Measurements from ENCODE around the gene CPNE4.

Gene CPNE4

GRCh38 chr3:131811481-131811880 lies 223.3 kb downstream of the CPNE4 start:
- CTCF ChIA-PET = no interaction called here
- no peak overlapping the region for H3K27ac ChIP-seq
- no peak for TF ChIP-seq CTCF (conservative IDR thresholded peaks at IDR 0.05; ENCODE audit: low read depth)
- no peak for DNase-seq (ENCODE audit: low spot score)
- POLR2A ChIA-PET (ENCODE audit: low non-redundant PET) = no interaction called here

GRCh38 chr3:131807822-131808221 lies 227.0 kb downstream of the CPNE4 start:
- TF ChIP-seq CTCF (conservative IDR thresholded peaks at IDR 0.05; ENCODE audit: low read depth) = no peak
- ChIA-PET POLR2A (ENCODE audit: low non-redundant PET) (no interaction called here), CTCF (no interaction called here)
- DNase-seq (ENCODE audit: low spot score) = no peak
- no peak overlapping the region for H3K27ac ChIP-seq

GRCh38 chr3:131806736-131807135 lies 228.1 kb downstream of the CPNE4 start:
- POLR2A ChIA-PET (ENCODE audit: low non-redundant PET) = no interaction called here
- no peak for TF ChIP-seq CTCF (conservative IDR thresholded peaks at IDR 0.05; ENCODE audit: low read depth)
- H3K27ac ChIP-seq = no peak overlapping the region
- CTCF ChIA-PET = interaction anchor here (0.6 kb wide), 1 partner anchor 280 kb away, joined by 3 read pairs; no protein-coding TSS in a partner anchor
- DNase-seq (ENCODE audit: low spot score) = no peak

- TF ChIP-seq CTCF (conservative IDR thresholded peaks at IDR 0.05; ENCODE audit: low read depth) = no peak
- ChIA-PET CTCF (interaction anchor here (0.5 kb wide), 1 partner anchor 19 kb away, joined by 3 read pairs; no protein-coding TSS in a partner anchor), POLR2A (ENCODE audit: low non-redundant PET) (no interaction called here)
- DNase-seq (ENCODE audit: low spot score) = no peak
- H3K27ac ChIP-seq = no peak overlapping the region
Measured at GRCh38 chr3:131804565-131805133, 230.2 kb downstream of the CPNE4 start.

GRCh38 chr3:131803113-131803512 lies 231.7 kb downstream of the CPNE4 start:
- H3K27ac ChIP-seq = no peak overlapping the region
- ChIA-PET POLR2A (ENCODE audit: low non-redundant PET) (no interaction called here), CTCF (no interaction called here)
- DNase-seq (ENCODE audit: low spot score) = no peak
- TF ChIP-seq CTCF (conservative IDR thresholded peaks at IDR 0.05; ENCODE audit: low read depth) = no peak

GRCh38 chr3:131802029-131802428 lies 232.8 kb downstream of the CPNE4 start:
- ChIA-PET CTCF (no interaction called here), POLR2A (ENCODE audit: low non-redundant PET) (no interaction called here)
- no peak overlapping the region for H3K27ac ChIP-seq
- no peak for DNase-seq (ENCODE audit: low spot score)
- no peak for TF ChIP-seq CTCF (conservative IDR thresholded peaks at IDR 0.05; ENCODE audit: low read depth)

Data from RWPE1 (cell line).